Trophoblast cell (in vitro differentiated cells and primary cell): ENCODE data around the gene TMEM61.

Experiments
- DNase-seq, 2 donors: peaks; one replicate each; pipeline ENCODE4 v3.0.0-alpha.2; 2016
- H2AFZ ChIP-seq: 2 replicates; pipeline ENCODE4 v1.6.1; 2013; ENCODE audit warnings: low read length, moderate library complexity, mild to moderate bottlenecking; ENCODE audit not compliant: insufficient read depth, poor library complexity
- H2AK5ac ChIP-seq: 2 replicates; pipeline ENCODE4 v1.6.1; 2013; ENCODE audit warnings: mild to moderate bottlenecking, low read length
- H2BK120ac ChIP-seq: 2 replicates; pipeline ENCODE4 v1.6.1; 2013; ENCODE audit warnings: low read length, mild to moderate bottlenecking, moderate library complexity; ENCODE audit not compliant: insufficient read depth, poor library complexity
- H2BK12ac ChIP-seq: 2 replicates; pipeline ENCODE4 v1.6.1; 2013; ENCODE audit warnings: mild to moderate bottlenecking, low read length, moderate library complexity
- H2BK5ac ChIP-seq: 2 replicates; pipeline ENCODE4 v1.6.1; 2013; ENCODE audit warnings: low read length, low read depth, moderate library complexity, mild to moderate bottlenecking; ENCODE audit not compliant: poor library complexity
- H3K14ac ChIP-seq: 2 replicates; pipeline ENCODE4 v1.6.1; 2013; ENCODE audit warnings: mild to moderate bottlenecking, low read length
- H3K18ac ChIP-seq: 2 replicates; pipeline ENCODE4 v1.6.1; 2013; ENCODE audit warnings: mild to moderate bottlenecking, low read length
- H3K23ac ChIP-seq: 2 replicates; pipeline ENCODE4 v1.6.1; 2013; ENCODE audit warnings: low read length
- H3K27ac ChIP-seq: 2 replicates; pipeline ENCODE4 v1.5.1; 2013; ENCODE audit warnings: low read depth, mild to moderate bottlenecking, inconsistent platforms, low read length, moderate library complexity
- H3K27me3 ChIP-seq: 2 replicates; pipeline ENCODE4 v1.6.1; 2013; ENCODE audit warnings: inconsistent platforms, mild to moderate bottlenecking, low read length, moderate library complexity; ENCODE audit not compliant: insufficient read depth
- H3K36me3 ChIP-seq, 2 experiments: 1 replicate in 1 of 2; 2 replicates in 1 of 2; pipeline ENCODE4 v1.6.1; 2013; ENCODE audit warnings: low read length in 2 of 2, mild to moderate bottlenecking in 2 of 2, moderate library complexity in 1 of 2; ENCODE audit not compliant: insufficient read depth in 2 of 2, control insufficient read depth in 1 of 2
- H3K4ac ChIP-seq: 2 replicates; pipeline ENCODE4 v1.6.1; 2013; ENCODE audit warnings: low read depth, mild to moderate bottlenecking, low read length, moderate library complexity
- H3K4me1 ChIP-seq, 2 experiments: 1 replicate in 1 of 2; 2 replicates in 1 of 2; pipeline ENCODE4 v1.6.1; 2013; ENCODE audit warnings: low read length in 2 of 2, mild to moderate bottlenecking in 2 of 2, moderate library complexity in 1 of 2; ENCODE audit not compliant: insufficient read depth in 2 of 2, control insufficient read depth in 1 of 2
- H3K4me2 ChIP-seq: 2 replicates; pipeline ENCODE4 v1.6.1; 2013; ENCODE audit warnings: inconsistent platforms, mild to moderate bottlenecking, low read length, moderate library complexity
- H3K4me3 ChIP-seq: 2 replicates; pipeline ENCODE4 v1.5.1; 2013; ENCODE audit warnings: mild to moderate bottlenecking, low read depth, low read length, inconsistent platforms
- H3K79me1 ChIP-seq: one replicate; pipeline ENCODE4 v1.6.1; 2013; ENCODE audit warnings: low read length
- H3K79me2 ChIP-seq: 2 replicates; pipeline ENCODE4 v1.6.1; 2013; ENCODE audit warnings: low read length, mild to moderate bottlenecking; ENCODE audit not compliant: control insufficient read depth, insufficient read depth, poor library complexity
- H3K9ac ChIP-seq: 2 replicates; pipeline ENCODE4 v1.6.1; 2013; ENCODE audit warnings: mild to moderate bottlenecking, low read length
- H3K9me3 ChIP-seq: 2 replicates; pipeline ENCODE4 v1.6.1; 2013; ENCODE audit warnings: low read depth, mild to moderate bottlenecking, control low read depth, inconsistent platforms, low read length; ENCODE audit not compliant: insufficient read depth
- H4K12ac ChIP-seq: 2 replicates; pipeline ENCODE4 v1.6.1; 2013; ENCODE audit warnings: low read depth, mild to moderate bottlenecking, low read length, moderate library complexity
- H4K8ac ChIP-seq: 2 replicates; pipeline ENCODE4 v1.6.1; 2013; ENCODE audit warnings: low read depth, mild to moderate bottlenecking, low read length, moderate library complexity
- H4K91ac ChIP-seq: one replicate; pipeline ENCODE4 v1.6.1; 2013; ENCODE audit warnings: low read depth, mild to moderate bottlenecking, low read length, moderate library complexity
- WGBS: extraction: QIAGEN DNeasy Blood & Tissue Kit; methylation state at CpG from one replicate; pipeline ENCODE4 v1.1.7; 2013; ENCODE audit warnings: missing lambda C conversion rate; ENCODE audit not compliant: insufficient read length, insufficient coverage; ENCODE audit errors: extremely low coverage; 5-methylcytosine and 5-hydroxymethylcytosine counted together

Gene TMEM61

DNA sequence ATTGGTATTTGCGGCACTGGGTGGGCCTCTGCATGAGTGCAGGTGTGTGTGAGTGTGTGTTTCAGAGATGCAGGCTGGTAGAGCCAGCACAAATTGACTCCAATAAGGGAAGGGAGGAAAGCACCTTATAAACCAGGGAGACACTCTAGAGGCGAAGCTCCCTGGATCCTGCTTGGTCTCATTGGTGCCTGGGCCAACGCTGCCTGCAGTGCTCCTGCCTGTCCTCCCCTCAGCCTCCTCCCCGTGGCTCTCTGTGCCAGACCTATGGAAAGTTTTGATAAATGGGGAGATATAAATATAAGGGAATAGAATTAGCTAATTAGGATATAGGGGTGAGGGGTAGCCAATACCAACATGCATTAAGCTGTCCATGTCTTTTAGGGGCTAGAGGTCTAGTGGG, 20.9 kb downstream of the TMEM61 start:
- Histone ChIP-seq H2BK120ac (no peak overlapping the region), H3K79me2 (no peaks in the 10 kb centered on the region), H2AK5ac (no peak overlapping the region), H3K4ac (no peak overlapping the region), H3K4me2 (no peak overlapping the region), H4K8ac (no peak overlapping the region), H3K18ac (no peak overlapping the region), H3K36me3 (no peaks in the 10 kb centered on the region), H2AFZ (no peak overlapping the region), H3K79me1 (no peaks in the 10 kb centered on the region), H3K23ac (no peak overlapping the region), H4K91ac (no peak overlapping the region), H3K4me3 (no peak overlapping the region), H3K9ac (no peak overlapping the region), H3K14ac (no peak overlapping the region), H2BK12ac (no peak overlapping the region), H4K12ac (no peak overlapping the region), H3K27ac (no peak overlapping the region), H3K9me3 (peaks cover 1% of the 10 kb centered on the region), H3K27me3 (no peaks in the 10 kb centered on the region), H3K4me1 (peaks cover 3 to 5% of the 10 kb centered on the region in 2 experiments), H2BK5ac (no peak overlapping the region)
- no CpG with 5 or more reads among the region's 4 CpGs for WGBS
- no peak for DNase-seq

GRCh38 chr1:55002686-55003085, 22.3 kb downstream of the TMEM61 start:
- Histone ChIP-seq H4K8ac (no peak overlapping the region), H3K79me2 (no peaks in the 10 kb centered on the region), H3K27me3 (no peaks in the 10 kb centered on the region), H3K27ac (no peak overlapping the region), H3K79me1 (no peaks in the 10 kb centered on the region), H3K9me3 (peaks cover 1% of the 10 kb centered on the region), H2BK120ac (no peak overlapping the region), H3K4me1 (no peaks in the 10 kb centered on the region), H2BK12ac (no peak overlapping the region), H3K4ac (no peak overlapping the region), H3K36me3 (no peaks in the 10 kb centered on the region), H3K4me3 (no peak overlapping the region), H3K9ac (no peak overlapping the region), H2AFZ (no peak overlapping the region), H3K18ac (no peak overlapping the region), H3K23ac (no peak overlapping the region), H4K12ac (no peak overlapping the region), H2BK5ac (no peak overlapping the region), H2AK5ac (no peak overlapping the region), H3K14ac (no peak overlapping the region), H4K91ac (no peak overlapping the region), H3K4me2 (no peak overlapping the region)
- DNase-seq = no peak
- WGBS = no CpG with 5 or more reads among the region's 2 CpGs

DNA sequence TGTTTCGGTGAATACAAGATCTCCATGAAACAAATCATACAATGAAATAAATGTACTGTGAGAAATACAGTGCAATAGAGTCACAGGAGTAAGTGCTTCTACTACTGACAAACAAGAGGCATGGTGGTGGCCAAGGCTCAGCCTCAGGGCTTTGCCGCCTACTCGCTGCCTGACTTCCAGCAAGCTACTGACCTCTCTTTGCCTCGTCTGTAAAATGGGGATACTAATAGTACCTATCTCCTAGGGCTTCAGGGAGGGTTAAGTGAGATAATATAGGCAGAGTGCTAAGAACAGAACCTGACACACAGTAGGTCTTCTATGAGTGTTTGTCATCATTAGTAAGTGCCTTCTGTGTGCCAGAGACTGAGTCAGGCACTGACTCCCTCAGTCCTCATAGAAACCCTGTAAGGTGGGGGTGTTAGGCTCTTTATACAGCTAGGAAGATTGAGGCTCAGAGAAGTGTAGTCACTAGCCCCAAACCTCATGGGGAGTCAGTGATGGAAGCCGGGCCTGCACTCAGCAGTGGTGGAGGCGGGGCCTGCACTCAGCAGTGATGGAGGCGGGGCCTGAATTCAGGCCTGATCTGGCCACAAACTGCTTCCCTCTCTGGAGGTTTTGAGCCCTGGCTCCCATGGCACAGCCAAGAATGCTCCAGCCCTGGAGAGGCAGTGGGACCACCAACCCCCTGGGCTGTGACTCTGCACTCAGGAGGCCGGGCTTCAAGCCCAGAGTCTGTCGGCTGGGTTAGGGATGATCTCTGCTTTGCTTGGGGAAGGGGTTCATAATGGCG, 25.1 kb downstream of the TMEM61 start:
- Histone ChIP-seq H3K9ac (no peak overlapping the region), H2AFZ (no peak overlapping the region), H3K23ac (no peak overlapping the region), H3K4me1 (no peaks in the 10 kb centered on the region), H3K14ac (no peak overlapping the region), H3K4me3 (no peak overlapping the region), H3K27me3 (no peaks in the 10 kb centered on the region), H2BK12ac (no peak overlapping the region), H3K36me3 (no peaks in the 10 kb centered on the region), H3K79me2 (no peaks in the 10 kb centered on the region), H4K8ac (no peak overlapping the region), H4K91ac (no peak overlapping the region), H2BK5ac (no peak overlapping the region), H3K18ac (no peak overlapping the region), H4K12ac (no peak overlapping the region), H3K4me2 (no peak overlapping the region), H2AK5ac (no peak overlapping the region), H2BK120ac (no peak overlapping the region), H3K9me3 (peaks cover 8% of the 10 kb centered on the region), H3K79me1 (no peaks in the 10 kb centered on the region), H3K27ac (no peak overlapping the region), H3K4ac (no peak overlapping the region)
- no peak for DNase-seq
- no CpG with 5 or more reads among the region's 10 CpGs for WGBS

DNA sequence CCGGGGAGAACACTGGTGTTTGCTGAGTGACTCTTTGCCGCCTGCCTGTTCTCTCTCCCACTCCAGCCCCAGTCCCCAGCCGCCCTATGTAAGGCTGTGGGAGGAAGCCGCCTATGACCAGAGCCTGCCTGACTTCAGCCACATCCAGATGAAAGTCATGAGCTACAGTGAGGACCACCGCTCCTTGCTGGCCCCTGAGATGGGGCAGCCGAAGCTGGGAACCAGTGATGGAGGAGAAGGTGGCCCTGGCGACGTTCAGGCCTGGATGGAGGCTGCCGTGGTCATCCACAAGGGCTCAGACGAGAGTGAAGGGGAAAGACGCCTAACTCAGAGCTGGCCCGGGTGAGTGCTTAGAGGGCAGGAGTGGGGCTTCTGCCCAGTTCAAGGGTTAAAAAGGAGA, 26.5 kb downstream of the TMEM61 start:
- Histone ChIP-seq H3K23ac (no peak overlapping the region), H2AFZ (no peak overlapping the region), H3K27me3 (no peaks in the 10 kb centered on the region), H3K18ac (no peak overlapping the region), H3K9me3 (peaks cover 8% of the 10 kb centered on the region), H2AK5ac (no peak overlapping the region), H3K4ac (no peak overlapping the region), H2BK5ac (no peak overlapping the region), H3K79me1 (no peaks in the 10 kb centered on the region), H3K36me3 (no peaks in the 10 kb centered on the region), H3K14ac (no peak overlapping the region), H4K12ac (no peak overlapping the region), H4K8ac (no peak overlapping the region), H4K91ac (no peak overlapping the region), H3K27ac (no peak overlapping the region), H3K9ac (no peak overlapping the region), H2BK12ac (no peak overlapping the region), H3K4me2 (no peak overlapping the region), H2BK120ac (no peak overlapping the region), H3K4me1 (no peaks in the 10 kb centered on the region), H3K79me2 (no peaks in the 10 kb centered on the region), H3K4me3 (no peak overlapping the region)
- no CpG with 5 or more reads among the region's 12 CpGs for WGBS
- no peak for DNase-seq
